CD4-positive, alpha-beta T cell treated with Interleukin-15 for 1 hour (primary cell): ENCODE results near the gene USP11.
A peak's percentile ranks its signal among the peaks of the same experiment; 100 is the strongest.

Source experiments
- DNase-seq: peaks from one replicate; pipeline ENCODE4 v3.0.0-alpha.2; 2020

Gene USP11

DNA sequence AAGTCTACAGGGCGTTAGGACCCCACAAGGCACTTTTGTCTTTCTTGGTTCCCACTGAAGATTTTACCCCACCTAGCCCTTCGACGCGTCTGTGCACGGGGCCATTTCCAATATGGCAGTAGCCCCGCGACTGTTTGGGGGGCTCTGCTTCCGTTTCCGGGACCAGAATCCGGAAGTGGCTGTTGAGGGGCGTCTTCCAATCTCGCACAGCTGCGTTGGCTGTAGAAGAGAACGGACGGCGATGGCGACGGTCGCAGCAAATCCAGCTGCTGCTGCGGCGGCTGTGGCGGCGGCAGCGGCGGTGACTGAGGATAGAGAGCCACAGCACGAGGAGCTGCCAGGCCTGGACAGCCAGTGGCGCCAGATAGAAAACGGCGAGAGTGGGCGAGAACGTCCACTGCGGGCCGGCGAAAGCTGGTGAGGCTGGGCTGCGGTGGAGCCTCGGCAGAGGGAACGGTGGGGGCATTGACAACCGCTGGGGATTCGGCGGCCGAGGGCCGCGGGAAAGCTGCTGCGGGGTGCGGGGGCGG is at the start of gene USP11:
Gene USP11, plus strand, starts transcription at position 207 of the 530 bp plus-strand sequence. Its CDS starts 35 bp downstream, at position 242.
- DNase-seq, result peak; percentile 81

DNA sequence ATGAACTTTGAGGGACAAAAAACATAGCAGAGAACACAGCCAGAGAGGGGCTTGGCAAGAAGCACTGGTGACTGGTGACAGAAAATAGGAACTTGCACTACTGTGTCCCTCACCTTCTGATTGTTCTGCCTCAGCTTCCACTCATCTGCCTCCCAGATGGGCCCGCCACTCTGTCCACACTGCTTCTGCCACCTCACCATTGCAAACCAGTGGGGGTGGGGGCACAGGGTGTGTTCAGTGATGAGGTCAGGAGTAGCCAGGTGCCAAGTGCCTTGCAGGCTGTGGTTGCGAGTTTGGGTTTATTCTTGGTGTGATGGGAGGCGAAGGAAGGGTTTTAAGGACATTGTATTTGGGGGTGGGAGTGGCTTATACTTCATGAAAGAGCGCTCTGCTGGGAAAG is 48.3 kb upstream of the USP11 start:
- DNase-seq, result no peak

DNA sequence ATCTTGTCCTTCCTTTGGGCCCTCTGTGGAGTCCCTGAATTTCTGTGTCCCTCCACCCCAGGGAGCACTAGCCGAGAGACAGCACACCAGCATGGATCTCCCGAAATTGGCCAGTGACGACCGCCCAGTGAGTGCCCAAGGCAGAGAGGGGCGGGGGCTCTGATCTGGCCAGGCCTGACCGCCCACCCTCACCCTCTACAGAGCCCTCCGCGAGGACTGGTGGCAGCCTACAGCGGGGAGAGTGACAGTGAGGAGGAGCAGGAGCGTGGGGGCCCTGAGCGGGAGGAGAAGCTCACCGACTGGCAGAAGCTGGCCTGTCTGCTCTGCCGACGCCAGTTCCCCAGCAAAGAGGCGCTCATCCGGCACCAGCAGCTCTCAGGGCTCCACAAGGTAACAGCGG is 47.6 kb upstream of the USP11 start:
- DNase-seq, result no peak

DNA sequence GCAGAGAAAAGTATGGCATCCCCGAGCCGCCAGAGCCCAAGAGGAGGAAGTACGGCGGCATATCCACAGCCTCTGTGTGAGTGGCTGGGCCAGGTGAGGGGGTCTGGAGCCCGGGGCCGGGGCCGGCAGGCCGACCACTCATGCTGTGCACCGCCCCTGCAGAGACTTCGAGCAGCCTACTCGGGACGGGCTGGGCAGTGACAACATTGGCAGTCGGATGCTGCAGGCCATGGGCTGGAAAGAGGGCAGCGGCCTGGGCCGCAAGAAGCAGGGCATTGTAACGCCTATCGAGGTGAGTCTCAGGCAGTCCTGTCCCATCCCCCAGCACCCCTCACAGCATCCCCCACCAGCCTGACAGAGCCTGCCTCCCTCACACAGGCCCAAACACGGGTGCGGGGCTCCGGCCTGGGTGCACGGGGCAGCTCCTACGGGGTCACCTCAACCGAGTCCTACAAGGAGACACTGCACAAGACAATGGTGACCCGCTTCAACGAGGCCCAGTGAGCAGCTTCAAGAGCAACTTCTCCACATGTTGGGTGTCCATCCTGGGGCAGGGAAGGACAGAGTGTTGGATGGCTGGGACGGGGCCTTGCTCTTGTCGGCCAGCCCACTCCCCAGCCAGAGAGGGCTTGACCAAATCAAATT is 46.6 kb upstream of the USP11 start:
- DNase-seq, result no peak

DNA sequence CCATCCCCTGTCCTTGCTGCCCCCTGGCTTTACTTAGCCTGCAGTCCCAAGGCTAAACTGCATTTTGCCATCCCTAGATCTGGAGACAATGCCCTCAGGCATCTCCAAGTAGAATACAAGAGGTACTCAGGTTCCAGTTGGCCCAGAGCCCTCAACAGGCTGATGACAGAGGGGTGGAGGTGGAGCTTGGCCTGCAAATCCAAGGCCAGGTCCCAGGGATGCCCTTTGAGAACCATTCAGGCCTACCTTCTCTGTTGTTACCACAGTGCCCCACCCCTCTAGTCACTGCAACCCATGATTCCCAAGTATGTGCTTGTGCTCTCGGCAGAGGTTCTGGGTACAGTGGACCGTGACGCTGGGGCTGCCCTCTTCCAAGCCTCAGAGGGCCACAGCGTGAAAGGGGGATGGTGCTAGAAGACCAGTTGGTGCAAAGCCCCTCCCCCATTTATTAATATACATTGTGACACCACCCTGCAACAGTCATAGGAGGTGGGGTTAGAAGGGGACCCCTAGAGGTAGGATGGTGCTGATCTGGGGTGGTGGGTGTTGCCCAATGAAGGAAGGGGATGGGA is 45.6 kb upstream of the USP11 start:
- DNase-seq, result no peak

DNA sequence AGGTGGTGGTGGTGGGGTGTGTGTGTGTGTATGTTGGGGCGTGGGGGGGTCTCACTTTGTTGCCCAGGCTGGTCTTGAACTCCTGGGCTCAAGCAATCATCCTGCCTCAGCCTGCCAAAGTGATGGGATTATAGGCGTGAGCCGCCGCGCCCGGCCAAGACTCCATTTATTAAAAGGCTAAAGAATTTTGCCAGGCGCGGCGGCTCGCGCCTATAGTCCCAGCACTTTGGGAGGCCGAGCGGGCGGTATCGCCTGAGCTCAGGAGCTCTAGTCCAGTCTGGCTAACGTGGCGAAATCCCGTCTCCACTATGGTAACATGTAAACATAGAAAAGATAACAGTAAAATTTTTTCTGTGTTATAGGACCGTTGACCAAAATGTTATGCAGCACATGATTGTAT is 42.9 kb upstream of the USP11 start:
- no peak for DNase-seq

DNA sequence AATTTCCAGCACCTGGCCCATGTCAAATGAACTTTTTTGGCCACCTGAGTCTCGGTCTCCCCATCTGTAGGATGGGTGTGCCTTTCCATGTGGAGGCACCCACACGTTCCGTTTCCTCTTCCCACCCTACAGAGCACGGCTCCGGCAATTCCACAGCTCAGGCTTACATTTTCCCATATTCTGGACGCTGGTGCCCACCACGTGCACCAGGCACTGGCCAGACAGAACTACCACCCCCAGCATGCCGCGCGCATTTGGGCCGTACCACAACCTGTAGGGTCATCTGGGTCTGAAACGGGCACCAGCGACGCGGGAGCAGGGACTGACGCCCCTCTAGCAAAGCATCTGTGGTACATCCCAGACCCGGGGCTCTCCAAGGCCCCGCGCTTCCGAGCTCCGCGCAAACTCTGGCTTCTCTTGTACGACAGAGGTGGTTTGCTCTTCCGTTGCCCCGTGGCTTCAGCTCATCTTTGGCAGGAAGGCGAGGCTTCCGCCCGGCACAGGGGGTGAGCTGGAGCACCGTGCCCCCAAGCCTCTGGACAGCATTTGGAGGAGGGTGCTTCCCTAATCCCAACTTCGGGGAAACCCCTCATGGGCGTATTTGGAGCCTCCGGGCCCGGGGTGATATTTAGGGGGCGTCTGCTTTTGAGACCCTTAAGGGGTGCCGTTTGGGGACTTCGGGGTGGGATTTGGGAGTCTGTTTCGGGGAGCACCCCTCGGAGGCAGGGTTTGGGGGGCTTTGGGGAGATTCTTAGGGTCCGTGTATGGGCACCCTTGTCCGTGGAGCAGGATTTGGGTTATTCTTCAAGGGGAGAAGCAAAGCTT is 42.2 kb upstream of the USP11 start:
- peak; percentile 91 for DNase-seq

DNA sequence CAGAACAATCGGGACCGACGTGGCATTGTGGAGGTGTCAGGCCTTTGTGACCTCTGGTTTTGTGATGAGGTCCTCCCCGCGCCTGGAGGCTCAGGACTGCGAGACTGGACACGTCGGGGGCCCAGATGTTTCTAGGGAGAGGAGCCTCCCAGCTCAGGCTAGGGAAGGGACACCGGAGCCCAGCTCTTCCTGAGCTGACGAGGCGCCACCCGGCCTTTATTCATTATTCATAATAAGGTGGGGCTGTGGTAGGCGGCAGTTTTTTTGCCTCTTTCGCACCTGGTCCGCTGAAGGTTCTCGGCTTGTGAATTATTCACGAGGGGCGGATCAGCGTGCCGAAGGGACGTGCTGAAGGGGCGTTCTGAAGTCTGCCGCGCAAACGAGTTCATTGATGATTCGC is 41.5 kb upstream of the USP11 start:
- peak; percentile 50 for DNase-seq

DNA sequence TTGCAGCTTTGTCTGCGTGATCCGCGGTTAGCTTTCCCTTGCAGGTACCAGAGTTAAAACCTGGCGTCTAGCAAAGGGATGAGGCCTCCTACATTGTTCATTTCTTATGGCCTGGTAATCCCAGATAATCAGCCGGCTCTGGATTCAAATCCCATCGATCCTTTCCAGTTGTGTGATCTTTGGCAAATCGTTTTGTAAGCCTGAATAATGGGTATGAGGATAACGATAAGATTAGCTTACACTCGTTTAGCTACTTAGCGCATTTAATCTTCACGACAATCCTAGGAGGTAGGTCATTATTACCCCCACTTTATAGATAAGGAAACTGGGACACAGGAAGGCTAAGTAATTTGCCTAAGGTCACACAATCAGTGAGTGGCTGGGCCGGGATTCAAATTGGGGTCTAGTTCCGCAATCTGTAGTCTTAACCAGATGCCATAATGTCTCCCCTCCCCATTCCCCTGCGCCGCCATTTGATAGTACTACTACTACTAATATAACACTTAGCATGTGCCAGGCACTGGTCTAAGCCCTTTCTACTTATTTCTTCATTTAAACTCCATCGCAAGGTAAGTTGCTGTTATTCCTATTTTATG is 40.9 kb upstream of the USP11 start:
- DNase-seq, result no peak

DNA sequence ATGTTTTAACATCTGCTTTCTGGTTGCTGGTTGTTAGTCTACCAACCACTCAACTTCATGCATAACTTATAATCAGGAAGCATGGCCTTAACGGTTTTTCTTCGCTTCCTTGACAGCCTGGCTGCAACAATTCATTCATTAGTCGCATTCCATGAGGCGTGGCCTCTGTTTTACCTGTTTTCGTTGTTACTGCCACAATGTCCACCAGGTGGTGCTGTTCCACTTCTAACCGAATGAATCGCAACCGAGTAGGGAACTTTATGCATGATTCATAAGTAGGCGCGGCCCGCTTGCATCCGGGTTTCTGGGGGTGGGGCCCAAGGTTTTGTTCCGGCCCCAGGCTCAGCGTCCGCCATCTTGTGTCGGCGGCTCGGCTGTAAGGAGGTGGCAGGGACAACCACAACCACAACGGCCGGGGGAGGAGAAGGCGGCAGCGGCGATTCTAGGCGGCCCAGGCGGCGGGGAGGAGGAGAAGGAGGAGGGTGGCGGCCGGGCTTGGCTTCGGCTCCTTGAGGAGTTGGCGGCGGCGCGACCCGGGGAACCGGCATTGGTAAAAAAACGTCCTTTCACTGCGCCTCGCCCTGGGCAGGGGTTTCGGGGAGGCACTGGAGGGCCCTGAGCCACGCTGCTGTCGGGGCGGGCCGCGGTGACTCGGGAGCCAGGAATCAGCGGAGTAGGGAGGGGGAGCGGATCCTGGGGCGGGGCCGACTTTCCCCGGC is 39.2 kb upstream of the USP11 start, which contains the start of gene UBA1:
Gene UBA1, plus strand, starts transcription at position 355 of the 719 bp plus-strand sequence. CDS start 4,974 bp downstream, outside the sequence.
- DNase-seq, result peak; percentile 97

DNA sequence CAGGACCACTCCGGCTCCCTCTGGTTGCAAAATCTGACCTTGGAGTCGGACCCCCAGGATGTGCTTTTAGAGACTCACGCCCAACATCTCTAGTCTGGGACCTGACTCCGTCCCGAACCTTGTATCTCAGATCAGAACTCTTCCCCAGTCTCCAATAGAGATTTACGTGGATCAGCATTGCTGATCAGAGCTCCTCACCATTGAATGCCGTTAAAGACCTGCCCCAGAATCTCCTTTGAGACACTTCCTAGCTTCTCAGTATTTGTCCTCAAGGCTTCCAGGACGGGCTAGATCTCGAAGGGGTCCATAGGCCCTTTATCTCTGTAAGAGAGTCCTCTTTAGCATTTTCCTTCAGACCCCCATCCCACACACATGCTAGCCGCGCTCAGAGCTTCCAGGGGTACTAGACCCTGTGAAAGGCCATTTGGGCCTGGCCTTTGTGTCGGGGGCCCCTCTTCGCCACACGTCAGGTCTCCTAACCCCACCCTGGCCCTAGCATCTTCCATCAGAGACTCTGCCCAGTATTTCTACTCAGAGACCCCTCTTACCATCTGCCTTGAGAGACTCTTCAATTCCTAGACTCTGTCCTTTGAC is 38.5 kb upstream of the USP11 start:
- DNase-seq, result no peak

DNA sequence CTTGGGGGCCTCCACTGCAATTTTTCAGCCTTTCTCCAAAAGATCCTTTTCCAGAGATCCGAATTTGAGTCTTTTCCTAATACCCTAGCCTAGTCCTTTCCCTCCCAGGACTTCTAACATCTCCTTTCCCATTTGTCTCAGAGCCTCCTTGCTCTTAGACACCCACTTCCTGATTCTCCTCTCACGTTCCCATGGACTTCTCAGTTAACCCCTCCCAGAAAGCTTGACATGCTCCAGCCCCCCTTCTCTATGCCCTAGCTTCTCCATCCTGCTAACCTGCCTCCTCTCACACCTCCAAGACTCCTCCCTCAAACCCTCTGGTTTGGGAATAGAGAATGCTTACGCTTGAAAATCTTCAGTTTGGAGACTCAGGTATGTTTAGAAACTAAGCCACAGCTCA is 36.7 kb upstream of the USP11 start:
- DNase-seq, result no peak

DNA sequence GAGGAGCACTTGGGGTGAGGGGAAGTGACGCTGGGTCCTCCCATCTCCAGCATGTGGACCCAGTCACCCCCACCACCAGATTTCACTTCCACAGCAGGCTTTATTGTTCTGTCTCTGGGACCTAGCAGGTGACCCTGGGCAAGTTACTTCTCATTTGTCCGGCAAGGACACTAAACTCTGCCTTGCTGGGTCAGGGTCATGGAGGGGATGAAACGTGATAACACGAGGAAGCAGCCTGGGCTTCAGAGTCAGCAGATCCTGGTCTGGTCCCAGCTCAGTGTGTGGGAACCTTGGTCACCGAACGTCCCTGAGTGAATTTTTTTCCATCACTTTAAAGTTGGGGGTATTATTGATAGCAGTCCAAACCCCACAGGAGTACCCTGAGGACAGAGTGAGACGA is 35.3 kb upstream of the USP11 start:
- DNase-seq, result no peak

DNA sequence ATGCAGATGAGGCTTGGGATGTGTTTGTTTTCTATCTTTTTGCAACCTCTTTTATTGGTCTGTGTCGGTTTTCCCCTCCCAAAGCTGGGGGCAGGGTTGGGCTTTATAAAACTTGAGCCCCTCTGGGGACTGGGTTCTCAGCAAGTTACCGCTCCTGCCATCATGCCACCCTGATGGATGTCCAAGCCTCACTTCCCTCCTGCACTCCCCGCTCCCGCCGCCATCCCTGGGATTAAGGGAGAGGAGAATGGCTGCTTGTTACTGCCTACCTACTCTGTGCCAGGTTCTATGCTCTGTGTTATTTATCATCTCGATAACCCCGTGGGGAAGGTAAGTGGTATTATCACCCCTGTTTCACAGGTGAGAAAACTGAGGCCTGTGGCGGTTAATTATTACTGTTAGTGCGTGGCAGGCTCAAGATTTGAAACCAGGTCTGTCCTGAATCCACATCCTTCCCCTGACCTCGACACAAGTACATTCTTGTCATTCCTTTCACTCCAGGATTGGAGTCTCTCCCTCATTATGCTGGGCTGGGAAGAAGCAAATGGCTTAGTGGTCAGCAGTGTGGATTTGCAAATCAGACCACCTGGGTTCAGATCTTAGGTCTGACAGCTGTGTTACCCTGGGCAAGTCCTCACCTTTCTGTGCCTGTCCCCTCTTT is 34.7 kb upstream of the USP11 start:
- DNase-seq, result no peak

DNA sequence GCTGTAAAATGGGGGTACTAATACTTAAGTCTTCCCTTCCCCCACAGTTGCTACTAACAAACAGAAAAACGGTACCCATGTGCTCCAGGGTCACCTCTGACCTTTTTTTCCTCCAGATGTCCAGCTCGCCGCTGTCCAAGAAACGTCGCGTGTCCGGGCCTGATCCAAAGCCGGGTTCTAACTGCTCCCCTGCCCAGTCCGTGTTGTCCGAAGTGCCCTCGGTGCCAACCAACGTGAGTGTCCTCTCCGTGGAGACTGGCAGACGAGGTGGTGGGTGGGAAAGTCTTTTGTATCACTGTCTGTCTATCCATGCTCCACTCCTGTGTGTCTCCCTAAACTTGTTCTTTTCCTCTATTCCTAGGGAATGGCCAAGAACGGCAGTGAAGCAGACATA is 34.1 kb upstream of the USP11 start:
- DNase-seq, result no peak

DNA sequence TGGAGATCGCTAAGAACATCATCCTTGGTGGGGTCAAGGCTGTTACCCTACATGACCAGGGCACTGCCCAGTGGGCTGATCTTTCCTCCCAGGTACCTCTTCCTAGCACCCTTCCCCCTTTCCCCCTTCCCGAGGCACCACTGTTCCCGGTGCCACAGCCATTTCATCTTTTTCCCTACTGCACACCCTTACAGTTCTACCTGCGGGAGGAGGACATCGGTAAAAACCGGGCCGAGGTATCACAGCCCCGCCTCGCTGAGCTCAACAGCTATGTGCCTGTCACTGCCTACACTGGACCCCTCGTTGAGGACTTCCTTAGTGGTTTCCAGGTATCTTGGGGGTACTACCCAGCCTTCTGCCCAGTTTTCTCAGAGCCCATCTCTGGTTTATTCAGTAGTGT is 33.5 kb upstream of the USP11 start:
- DNase-seq, result no peak

DNA sequence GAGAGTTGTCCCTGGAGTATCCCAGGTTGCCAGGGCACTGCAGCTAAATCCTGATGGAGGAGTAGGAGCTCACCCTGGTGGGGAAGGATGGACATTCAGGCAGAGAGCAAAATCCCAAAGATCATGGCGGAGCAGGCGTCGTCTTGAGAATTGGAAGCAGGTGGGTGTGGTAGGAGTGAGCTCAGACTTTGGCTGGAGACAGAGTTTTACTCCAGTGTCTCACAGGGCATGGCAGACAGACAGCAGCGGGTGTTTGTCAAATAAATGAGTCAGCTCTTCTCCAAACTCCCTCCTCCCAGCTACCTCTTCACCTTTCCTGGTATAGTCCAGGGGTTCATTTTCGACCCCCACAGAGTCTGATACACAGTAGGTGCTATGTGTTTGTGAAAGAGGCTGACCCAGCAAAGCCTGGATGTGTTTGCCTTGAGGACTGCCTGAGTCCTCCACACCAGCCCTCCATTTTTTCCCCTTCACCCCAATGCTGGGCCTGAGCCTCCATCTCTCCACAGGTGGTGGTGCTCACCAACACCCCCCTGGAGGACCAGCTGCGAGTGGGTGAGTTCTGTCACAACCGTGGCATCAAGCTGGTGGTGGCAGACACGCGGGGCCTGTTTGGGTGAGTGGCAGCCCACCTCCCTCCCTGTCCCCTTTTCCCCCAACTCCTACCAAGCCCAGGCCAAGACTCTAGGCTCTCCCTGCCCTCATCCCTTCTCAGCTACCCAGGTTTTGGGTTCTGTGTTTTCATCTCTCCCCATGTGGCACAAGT is 32.2 kb upstream of the USP11 start:
- DNase-seq, result no peak

DNA sequence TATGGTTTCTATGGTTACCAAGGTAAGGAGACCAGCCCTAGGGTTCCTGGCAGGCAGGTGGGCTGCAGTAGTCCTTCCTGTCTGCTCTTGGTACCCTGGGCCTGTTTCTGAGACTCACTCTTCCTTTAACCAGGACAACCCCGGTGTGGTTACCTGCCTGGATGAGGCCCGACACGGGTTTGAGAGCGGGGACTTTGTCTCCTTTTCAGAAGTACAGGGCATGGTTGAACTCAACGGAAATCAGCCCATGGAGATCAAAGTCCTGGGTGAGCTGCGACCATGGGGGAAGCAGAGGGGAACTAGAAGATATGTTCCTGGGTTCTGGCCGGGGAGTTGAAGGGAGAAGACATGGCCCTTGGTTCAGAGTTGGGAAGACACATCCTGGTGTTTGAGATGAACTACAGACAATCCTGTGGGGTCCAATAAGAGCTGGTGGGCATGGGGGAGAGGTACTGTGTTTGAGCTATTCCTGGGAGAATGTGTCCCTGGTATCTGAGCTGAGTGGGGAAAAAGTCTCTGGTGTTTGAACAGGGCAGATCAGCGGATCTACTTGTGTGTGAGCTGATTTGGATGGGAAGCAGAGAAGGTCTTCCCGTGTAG is 31.4 kb upstream of the USP11 start:
- DNase-seq, result no peak

DNA sequence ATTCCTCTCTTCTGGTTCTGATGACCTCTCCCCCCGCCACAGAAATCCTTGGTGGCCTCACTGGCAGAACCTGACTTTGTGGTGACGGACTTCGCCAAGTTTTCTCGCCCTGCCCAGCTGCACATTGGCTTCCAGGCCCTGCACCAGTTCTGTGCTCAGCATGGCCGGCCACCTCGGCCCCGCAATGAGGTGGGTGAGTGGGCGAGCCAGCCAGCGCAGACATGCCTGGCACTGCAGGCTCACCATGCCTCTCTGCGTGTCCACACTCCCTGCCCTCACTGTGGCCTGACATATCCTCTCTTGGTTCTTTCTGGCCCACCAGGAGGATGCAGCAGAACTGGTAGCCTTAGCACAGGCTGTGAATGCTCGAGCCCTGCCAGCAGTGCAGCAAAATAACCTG is 30.5 kb upstream of the USP11 start:
- no peak for DNase-seq

DNA sequence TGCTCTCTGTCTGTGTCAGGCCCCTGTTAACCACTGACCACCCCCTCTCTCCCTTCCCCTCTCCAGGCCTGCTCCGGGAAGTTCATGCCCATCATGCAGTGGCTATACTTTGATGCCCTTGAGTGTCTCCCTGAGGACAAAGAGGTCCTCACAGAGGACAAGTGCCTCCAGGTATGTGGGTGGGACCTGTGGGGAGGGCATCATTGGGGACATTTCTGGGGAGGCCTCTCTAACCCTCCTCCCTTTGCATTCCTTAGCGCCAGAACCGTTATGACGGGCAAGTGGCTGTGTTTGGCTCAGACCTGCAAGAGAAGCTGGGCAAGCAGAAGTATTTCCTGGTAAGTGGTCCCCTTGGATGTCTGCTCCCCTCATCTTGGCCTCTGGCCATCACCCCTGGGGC is 29.9 kb upstream of the USP11 start:
- DNase-seq, result no peak

DNA sequence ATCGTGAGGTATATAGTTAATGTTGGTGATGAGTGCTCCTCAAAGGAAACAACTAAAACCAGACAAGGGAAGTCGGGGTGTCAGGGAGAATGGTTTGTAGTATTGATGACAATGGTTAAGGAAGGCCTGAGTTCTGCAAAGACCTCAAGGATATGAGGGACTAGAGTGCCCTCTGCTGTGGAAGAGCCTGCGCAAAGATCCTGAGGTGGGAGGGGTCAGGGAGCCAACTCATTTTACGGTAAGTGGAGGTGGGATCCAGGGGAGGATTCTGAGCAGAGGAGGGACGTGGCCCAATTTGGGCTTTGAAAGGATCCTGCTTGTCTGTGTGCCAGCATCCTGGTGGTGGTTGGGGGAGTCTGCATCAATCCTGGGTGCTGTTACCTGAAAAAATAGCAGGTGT is 27.8 kb upstream of the USP11 start:
- DNase-seq, result no peak
